HL-60 (cell line): ENCODE data around the gene ZFHX3.
"Not testable (repeated sequence)": the region's sequence is repeated elsewhere in the genome, so short reads cannot be mapped to it uniquely, and the experiment has no call there.

Experiments used
- DNase-seq, 2 experiments: peaks; one replicate each; pipeline ENCODE4 v3.0.0-alpha.2; 2010 to 2020; ENCODE audit warnings: low read depth in 1 of 2, low spot score in 1 of 2
- H3K27ac ChIP-seq: fragments of 250-450 bp; sonication (Bioruptor Pico); replicated peaks from 2 replicates; pipeline ENCODE4 v1.5.1; 2020; ENCODE audit warnings: mild to moderate bottlenecking, moderate library complexity
- H3K27me3 ChIP-seq: fragments of 250-450 bp; sonication (Bioruptor Pico); 2 replicates; pipeline ENCODE4 v1.5.1; 2021; ENCODE audit warnings: mild to moderate bottlenecking, moderate library complexity; ENCODE audit not compliant: insufficient read depth, poor library complexity, severe bottlenecking
- H3K4me3 ChIP-seq: replicated peaks from 2 replicates; pipeline ENCODE4 v1.5.1; 2011; ENCODE audit warnings: mild to moderate bottlenecking, control low read depth, low read length; ENCODE audit not compliant: insufficient read depth
- GABPA ChIP-seq: IDR thresholded peaks from 2 replicates; pipeline ENCODE4 v1.6.1; 2012; ENCODE audit warnings: low read depth
- POLR2AphosphoS5 ChIP-seq: IDR thresholded peaks from 2 replicates; pipeline ENCODE4 v1.6.1; 2012; ENCODE audit warnings: low read depth
- SPI1 ChIP-seq: IDR thresholded peaks from 2 replicates; pipeline ENCODE4 v1.6.1; 2012; ENCODE audit warnings: low read depth, mild to moderate bottlenecking, borderline replicate concordance
- TF ChIP-seq, protein P1 (sequence below): IDR thresholded peaks from 2 replicates; pipeline ENCODE4 v1.6.1; 2012; ENCODE audit warnings: low read depth; ENCODE audit not compliant: insufficient replicate concordance
- TF ChIP-seq, protein P2 (sequence below): IDR thresholded peaks from one replicate; pipeline ENCODE4 v1.5.1; 2011; ENCODE audit warnings: low read length, control low read depth, inconsistent platforms; ENCODE audit not compliant: insufficient read depth

The ZFHX3 gene

DNA sequence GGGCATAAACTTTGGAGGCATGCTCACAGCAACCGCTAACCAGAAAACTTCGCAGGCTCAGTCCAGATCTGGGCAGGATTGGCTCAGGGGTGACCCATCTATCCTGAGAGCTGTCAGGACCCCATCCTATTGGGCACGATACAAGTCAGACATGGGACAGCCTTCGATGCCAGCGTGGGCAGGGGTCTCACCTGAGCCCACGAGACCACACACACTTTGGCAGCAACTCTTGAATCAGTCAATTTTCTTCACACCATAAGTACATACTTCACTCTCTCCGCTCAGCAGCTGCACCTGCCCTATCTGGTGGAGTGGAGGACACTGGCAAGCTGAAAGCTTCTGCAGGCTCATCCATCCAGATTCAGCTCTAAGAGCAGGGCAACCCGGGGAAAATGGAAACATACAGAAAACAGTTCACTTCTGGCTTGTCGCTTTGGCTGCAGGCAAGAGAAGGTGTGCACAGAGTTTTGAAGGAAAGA is 48.3 kb downstream of the ZFHX3 start:
- H3K4me3 ChIP-seq: no peak overlapping the region
- no peak overlapping the region for H3K27ac ChIP-seq
- H3K27me3 ChIP-seq: no peaks in the 10 kb centered on the region
- TF ChIP-seq GABPA (no peak), POLR2AphosphoS5 (no peak), SPI1 (no peak)
- TF ChIP-seq, protein P1, sequence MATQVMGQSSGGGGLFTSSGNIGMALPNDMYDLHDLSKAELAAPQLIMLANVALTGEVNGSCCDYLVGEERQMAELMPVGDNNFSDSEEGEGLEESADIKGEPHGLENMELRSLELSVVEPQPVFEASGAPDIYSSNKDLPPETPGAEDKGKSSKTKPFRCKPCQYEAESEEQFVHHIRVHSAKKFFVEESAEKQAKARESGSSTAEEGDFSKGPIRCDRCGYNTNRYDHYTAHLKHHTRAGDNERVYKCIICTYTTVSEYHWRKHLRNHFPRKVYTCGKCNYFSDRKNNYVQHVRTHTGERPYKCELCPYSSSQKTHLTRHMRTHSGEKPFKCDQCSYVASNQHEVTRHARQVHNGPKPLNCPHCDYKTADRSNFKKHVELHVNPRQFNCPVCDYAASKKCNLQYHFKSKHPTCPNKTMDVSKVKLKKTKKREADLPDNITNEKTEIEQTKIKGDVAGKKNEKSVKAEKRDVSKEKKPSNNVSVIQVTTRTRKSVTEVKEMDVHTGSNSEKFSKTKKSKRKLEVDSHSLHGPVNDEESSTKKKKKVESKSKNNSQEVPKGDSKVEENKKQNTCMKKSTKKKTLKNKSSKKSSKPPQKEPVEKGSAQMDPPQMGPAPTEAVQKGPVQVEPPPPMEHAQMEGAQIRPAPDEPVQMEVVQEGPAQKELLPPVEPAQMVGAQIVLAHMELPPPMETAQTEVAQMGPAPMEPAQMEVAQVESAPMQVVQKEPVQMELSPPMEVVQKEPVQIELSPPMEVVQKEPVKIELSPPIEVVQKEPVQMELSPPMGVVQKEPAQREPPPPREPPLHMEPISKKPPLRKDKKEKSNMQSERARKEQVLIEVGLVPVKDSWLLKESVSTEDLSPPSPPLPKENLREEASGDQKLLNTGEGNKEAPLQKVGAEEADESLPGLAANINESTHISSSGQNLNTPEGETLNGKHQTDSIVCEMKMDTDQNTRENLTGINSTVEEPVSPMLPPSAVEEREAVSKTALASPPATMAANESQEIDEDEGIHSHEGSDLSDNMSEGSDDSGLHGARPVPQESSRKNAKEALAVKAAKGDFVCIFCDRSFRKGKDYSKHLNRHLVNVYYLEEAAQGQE: no peak
- TF ChIP-seq, protein P2, sequence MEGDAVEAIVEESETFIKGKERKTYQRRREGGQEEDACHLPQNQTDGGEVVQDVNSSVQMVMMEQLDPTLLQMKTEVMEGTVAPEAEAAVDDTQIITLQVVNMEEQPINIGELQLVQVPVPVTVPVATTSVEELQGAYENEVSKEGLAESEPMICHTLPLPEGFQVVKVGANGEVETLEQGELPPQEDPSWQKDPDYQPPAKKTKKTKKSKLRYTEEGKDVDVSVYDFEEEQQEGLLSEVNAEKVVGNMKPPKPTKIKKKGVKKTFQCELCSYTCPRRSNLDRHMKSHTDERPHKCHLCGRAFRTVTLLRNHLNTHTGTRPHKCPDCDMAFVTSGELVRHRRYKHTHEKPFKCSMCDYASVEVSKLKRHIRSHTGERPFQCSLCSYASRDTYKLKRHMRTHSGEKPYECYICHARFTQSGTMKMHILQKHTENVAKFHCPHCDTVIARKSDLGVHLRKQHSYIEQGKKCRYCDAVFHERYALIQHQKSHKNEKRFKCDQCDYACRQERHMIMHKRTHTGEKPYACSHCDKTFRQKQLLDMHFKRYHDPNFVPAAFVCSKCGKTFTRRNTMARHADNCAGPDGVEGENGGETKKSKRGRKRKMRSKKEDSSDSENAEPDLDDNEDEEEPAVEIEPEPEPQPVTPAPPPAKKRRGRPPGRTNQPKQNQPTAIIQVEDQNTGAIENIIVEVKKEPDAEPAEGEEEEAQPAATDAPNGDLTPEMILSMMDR: no peak
- DNase-seq: no peak

DNA sequence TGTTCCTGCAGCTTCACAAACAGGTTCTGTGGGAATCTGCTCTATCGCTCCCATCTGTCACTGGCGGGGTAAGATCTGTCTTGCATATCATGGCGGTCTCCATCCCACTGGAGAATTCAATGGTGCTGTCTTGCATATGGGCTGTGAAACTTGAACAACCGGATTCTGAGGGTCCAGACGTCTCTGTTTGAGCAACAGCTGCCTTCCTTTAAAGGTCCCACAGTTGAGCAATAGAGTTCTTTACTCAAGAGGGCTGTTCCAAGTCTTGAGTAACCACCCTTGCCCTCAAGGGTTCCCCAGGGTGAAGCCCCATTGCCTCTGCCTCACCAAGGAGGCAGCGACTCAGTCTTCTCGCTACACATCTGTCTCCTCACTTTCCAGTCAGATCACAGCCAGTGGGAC is 50.8 kb downstream of the ZFHX3 start:
- Histone ChIP-seq H3K27ac (no peak overlapping the region; the same call in 1 of the 2 replicates), H3K27me3 (no peaks in the 10 kb centered on the region), H3K4me3 (no peak overlapping the region)
- peak; percentile 63 to 79 for DNase-seq
- TF ChIP-seq, protein P1: no peak
- TF ChIP-seq, protein P2: no peak
- TF ChIP-seq POLR2AphosphoS5: no peak
- no peak for TF ChIP-seq SPI1
- no peak for TF ChIP-seq GABPA

DNA sequence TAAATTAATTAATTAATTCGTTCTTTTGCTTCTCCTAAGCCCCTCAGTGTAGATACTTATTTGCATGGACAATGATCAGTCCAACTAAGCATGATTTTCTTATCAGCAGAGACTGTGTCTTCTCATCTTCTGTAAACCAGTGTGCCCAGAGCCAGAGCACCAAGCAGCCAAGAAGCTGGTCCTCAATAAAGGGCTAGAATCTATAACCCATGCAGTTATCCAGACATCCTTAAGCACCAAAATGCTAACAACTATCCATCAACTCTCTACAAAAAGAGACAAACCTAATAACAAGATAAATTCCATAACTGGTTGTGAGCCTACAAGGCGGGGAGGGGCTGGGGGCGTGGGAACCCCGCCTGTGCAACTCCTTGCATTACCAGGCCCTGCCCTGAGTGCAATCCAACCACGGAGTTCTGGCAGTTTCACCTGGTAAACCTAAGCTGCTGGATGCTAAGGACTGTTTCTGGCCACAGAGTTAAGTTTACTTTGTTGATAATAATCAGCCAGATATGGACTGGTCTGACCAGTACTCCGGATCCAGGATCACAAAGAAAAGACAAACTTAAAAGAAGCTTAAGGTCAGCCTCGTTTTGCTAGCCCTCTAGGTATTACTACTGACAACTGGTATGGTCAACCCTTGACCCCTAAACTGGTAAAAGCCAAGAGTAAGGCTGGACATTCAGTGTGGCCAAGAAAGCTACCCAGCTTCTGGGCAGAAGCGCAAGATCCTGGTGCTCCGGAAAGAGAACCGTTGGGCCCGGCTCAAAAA is 51.5 kb downstream of the ZFHX3 start:
- Histone ChIP-seq H3K27ac (no peak overlapping the region; the same call in none of the 2 replicates), H3K4me3 (no peak overlapping the region), H3K27me3 (no peaks in the 10 kb centered on the region)
- no peak for DNase-seq
- TF ChIP-seq POLR2AphosphoS5 (no peak), SPI1 (no peak), GABPA (no peak)
- TF ChIP-seq, protein P2: no peak
- TF ChIP-seq, protein P1: no peak

DNA sequence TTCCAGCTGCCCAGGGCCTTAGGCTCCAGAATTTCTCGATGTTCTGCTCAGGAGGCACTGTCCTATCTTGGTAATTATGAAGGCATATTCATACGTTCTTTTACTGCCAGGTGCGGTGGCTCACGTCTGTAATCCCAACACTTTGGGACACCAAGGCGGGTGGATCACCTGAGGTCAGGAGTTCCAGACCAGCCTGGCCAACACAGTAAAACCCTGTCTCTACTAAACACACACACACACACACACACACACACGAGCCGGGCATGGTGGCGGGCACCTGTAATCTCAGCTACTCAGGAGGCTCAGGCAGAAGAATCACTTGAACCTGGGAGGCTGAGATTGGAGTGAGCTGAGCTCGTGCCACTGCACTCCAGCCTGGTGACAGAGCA is 52.1 kb downstream of the ZFHX3 start:
- not testable (repeated sequence) for DNase-seq, H3K27me3 ChIP-seq, H3K4me3 ChIP-seq, H3K27ac ChIP-seq
